ENCODE data around the gene BCL11A. TPM values are rescaled to one million over a fixed set of nuclear protein-coding genes. Genes with fewer than 3 reads are reported as not detected.
A peak's percentile ranks its signal among the peaks of the same experiment; 100 is the strongest.

BCL11A gene
- total RNA-seq, 2 experiments from 2014 or later, result 2.3 to 3.3 TPM

DNA sequence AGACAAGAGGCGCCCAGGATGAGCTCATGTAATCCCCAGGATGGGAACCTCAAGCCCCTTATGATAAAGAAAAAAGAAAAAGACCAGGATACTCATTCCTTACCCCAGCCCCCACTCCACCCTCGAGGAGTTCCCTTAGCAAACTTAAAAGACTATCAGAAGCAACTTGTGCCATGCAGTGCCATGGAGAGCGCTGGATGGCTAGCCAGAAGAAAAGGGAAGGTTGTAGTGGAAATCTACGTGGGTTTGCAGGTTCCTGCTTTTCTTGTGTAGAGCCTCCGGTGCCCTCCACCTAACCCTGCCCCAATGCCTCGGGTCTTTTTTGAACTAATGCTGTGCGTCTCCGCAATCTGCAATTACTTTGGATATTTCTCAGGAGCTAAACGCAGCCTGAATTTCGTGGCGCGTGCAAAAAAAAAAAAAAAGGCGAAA lies 16.2 kb upstream of the BCL11A start:
- peak in 1 of 14 experiments; percentile 17 for DNase-seq
- CTCF ChIA-PET, result no interaction called here
- Histone ChIP-seq H3K9me3 (ENCODE audit: control insufficient read depth in 1 of 2, insufficient read depth in 1 of 2, low read length in 2 of 2) (no peaks in the 10 kb centered on the region), H3K27ac (ENCODE audit: low read depth in 1 of 2, low read length in 2 of 2) (no peak overlapping the region), H3K4me1 (ENCODE audit: insufficient read depth, low read length) (peaks cover 15% of the 10 kb centered on the region), H3K36me3 (ENCODE audit: insufficient read depth, low read length) (no peaks in the 10 kb centered on the region), H3K4me3 (ENCODE audit: low read length) (peak overlapping the region; percentile 32), H3K27me3 (ENCODE audit: control insufficient read depth in 1 of 2, insufficient read depth in 2 of 2, low read length in 2 of 2) (peaks cover 33 to 68% of the 10 kb centered on the region in 2 experiments)
- H3K36me3 Mint-ChIP-seq (ENCODE audit: low read depth), result no peaks in the 10 kb centered on the region
- POLR2A ChIA-PET, result no interaction called here
- no peak for ATAC-seq (ENCODE audit: poor library complexity)
- TF ChIP-seq, protein P1, sequence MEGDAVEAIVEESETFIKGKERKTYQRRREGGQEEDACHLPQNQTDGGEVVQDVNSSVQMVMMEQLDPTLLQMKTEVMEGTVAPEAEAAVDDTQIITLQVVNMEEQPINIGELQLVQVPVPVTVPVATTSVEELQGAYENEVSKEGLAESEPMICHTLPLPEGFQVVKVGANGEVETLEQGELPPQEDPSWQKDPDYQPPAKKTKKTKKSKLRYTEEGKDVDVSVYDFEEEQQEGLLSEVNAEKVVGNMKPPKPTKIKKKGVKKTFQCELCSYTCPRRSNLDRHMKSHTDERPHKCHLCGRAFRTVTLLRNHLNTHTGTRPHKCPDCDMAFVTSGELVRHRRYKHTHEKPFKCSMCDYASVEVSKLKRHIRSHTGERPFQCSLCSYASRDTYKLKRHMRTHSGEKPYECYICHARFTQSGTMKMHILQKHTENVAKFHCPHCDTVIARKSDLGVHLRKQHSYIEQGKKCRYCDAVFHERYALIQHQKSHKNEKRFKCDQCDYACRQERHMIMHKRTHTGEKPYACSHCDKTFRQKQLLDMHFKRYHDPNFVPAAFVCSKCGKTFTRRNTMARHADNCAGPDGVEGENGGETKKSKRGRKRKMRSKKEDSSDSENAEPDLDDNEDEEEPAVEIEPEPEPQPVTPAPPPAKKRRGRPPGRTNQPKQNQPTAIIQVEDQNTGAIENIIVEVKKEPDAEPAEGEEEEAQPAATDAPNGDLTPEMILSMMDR (IDR thresholded peaks at IDR 0.05), result no peak
- no peaks in the 10 kb centered on the region for H3K4me1 Mint-ChIP-seq (ENCODE audit: low read depth)
- no peaks in the 10 kb centered on the region for H3K9me3 Mint-ChIP-seq
- no peak overlapping the region for H3K27ac Mint-ChIP-seq
- H3K27me3 Mint-ChIP-seq, result peaks cover 21% of the 10 kb centered on the region
- intact Hi-C loops (cut with DNase I, micrococcal nuclease), result no loop called here
- H3K4me3 Mint-ChIP-seq, result no peak overlapping the region

DNA sequence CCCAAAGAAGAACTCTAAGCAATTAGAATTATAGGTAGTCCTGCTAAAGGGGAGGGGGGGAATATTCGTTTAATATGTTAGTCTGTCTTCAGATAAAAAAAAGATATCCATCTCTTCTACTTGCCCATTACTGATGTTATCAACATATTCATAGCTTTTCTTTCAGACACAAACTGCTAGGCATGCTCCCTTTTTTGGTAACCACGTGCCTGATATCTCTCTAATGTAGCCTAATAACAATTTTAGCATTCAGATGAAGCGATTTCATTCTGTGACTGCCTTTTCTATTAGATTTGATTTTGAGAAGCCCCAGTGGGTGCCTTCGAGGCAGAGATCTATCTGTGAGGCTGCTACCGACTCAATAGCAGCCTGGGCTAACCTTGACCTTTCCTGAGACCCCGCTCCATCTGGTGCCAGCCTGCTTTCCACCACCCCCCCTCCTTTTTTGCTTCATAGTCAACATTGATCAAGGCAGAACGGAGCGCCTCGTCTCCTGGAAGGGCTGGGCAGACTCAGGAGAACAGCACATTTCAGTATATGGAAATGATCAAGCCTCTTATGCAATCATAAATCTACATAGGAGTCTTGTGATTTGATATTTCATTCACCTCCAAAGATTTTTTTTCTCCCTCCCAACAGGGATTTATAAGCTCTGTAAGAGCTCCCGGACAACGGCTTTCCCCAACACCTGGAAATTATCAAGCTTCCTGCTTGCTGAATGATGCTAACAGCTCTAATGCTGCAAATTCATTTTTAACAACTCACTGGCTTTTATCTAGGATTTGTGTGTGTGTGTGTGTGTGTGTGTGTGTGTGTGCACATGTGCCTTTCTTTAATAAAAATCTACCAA lies 14.7 kb upstream of the BCL11A start:
- no peak overlapping the region for H3K4me3 ChIP-seq (ENCODE audit: low read length)
- DNase-seq (no peak), ATAC-seq (ENCODE audit: poor library complexity) (no peak)
- H3K4me1 Mint-ChIP-seq (ENCODE audit: low read depth), result no peaks in the 10 kb centered on the region
- H3K9me3 ChIP-seq (ENCODE audit: control insufficient read depth in 1 of 2, insufficient read depth in 1 of 2, low read length in 2 of 2), result no peaks in the 10 kb centered on the region
- intact Hi-C loops (cut with DNase I, micrococcal nuclease), result no loop called here
- no peaks in the 10 kb centered on the region for H3K9me3 Mint-ChIP-seq
- no peak overlapping the region for H3K4me3 Mint-ChIP-seq
- ChIA-PET POLR2A (no interaction called here), CTCF (interaction anchor here (0.7 kb wide), 1 partner anchor 67 kb away, joined by 3 read pairs; no protein-coding TSS in a partner anchor)
- no peak overlapping the region for H3K27ac ChIP-seq (ENCODE audit: low read depth in 1 of 2, low read length in 2 of 2)
- peaks cover 28% of the 10 kb centered on the region for H3K27me3 Mint-ChIP-seq
- H3K36me3 Mint-ChIP-seq (ENCODE audit: low read depth), result no peaks in the 10 kb centered on the region
- no peak overlapping the region for H3K27ac Mint-ChIP-seq
- peaks cover 15% of the 10 kb centered on the region for H3K4me1 ChIP-seq (ENCODE audit: insufficient read depth, low read length)
- no peaks in the 10 kb centered on the region for H3K36me3 ChIP-seq (ENCODE audit: insufficient read depth, low read length)
- TF ChIP-seq, protein P1 (IDR thresholded peaks at IDR 0.05), result no peak
- peaks cover 38 to 73% of the 10 kb centered on the region in 2 experiments for H3K27me3 ChIP-seq (ENCODE audit: control insufficient read depth in 1 of 2, insufficient read depth in 2 of 2, low read length in 2 of 2)

DNA sequence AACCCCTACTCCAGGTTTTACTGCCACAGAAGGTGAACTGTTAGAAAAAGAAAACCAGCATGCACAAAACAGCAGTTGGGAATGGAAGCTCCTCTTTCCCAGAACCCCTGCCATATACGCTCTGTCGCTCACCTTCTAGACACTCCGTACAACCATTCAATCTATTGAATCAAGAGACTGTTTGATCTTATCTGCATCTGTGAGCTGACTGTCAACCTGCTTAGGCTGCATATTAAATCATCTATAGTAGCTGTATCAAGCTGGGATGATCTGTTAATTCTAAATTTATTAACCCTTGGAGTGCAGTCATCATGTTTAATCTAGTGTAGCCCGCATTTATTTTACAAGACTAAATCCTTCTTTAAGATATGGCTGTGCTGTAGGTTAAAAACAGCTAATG lies 13.6 kb upstream of the BCL11A start:
- no peaks in the 10 kb centered on the region for H3K4me1 Mint-ChIP-seq (ENCODE audit: low read depth)
- DNase-seq, result no peak
- no peak overlapping the region for H3K4me3 Mint-ChIP-seq
- TF ChIP-seq, protein P1 (IDR thresholded peaks at IDR 0.05), result no peak
- ATAC-seq (ENCODE audit: poor library complexity), result no peak
- no peaks in the 10 kb centered on the region for H3K9me3 ChIP-seq (ENCODE audit: control insufficient read depth in 1 of 2, insufficient read depth in 1 of 2, low read length in 2 of 2)
- H3K36me3 Mint-ChIP-seq (ENCODE audit: low read depth), result no peaks in the 10 kb centered on the region
- peaks cover 24% of the 10 kb centered on the region for H3K27me3 Mint-ChIP-seq
- no peaks in the 10 kb centered on the region for H3K9me3 Mint-ChIP-seq
- H3K27me3 ChIP-seq (ENCODE audit: control insufficient read depth in 1 of 2, insufficient read depth in 2 of 2, low read length in 2 of 2), result peaks cover 34 to 75% of the 10 kb centered on the region in 2 experiments
- ChIA-PET CTCF (no interaction called here), POLR2A (interaction anchor here (0.6 to 0.9 kb wide), 2 partner anchors 8 to 305 kb away, joined by 3 read pairs; no protein-coding TSS in a partner anchor)
- intact Hi-C loops (cut with DNase I, micrococcal nuclease), result no loop called here
- H3K36me3 ChIP-seq (ENCODE audit: insufficient read depth, low read length), result no peaks in the 10 kb centered on the region
- peaks cover 15% of the 10 kb centered on the region for H3K4me1 ChIP-seq (ENCODE audit: insufficient read depth, low read length)
- no peak overlapping the region for H3K27ac Mint-ChIP-seq
- no peak overlapping the region for H3K27ac ChIP-seq (ENCODE audit: low read depth in 1 of 2, low read length in 2 of 2)
- H3K4me3 ChIP-seq (ENCODE audit: low read length), result no peak overlapping the region

Measured in CD4-positive, alpha-beta T cell (primary cell).